HUES48 (cell line): Measurements from ENCODE around the gene TMC1.
"Not testable (repeated sequence)": the region's sequence is repeated elsewhere in the genome, so short reads cannot be mapped to it uniquely, and the experiment has no call there.

Source experiments
- H3K27ac ChIP-seq: one replicate; pipeline ENCODE4 v1.7.0; 2013; ENCODE audit warnings: low read depth, low read length, inconsistent platforms
- H3K27me3 ChIP-seq: 2 replicates; pipeline ENCODE4 v1.6.1; 2013; ENCODE audit warnings: mild to moderate bottlenecking, low read length; ENCODE audit not compliant: control insufficient read depth, insufficient read depth
- H3K36me3 ChIP-seq: 2 replicates; pipeline ENCODE4 v1.6.1; 2013; ENCODE audit warnings: low read length; ENCODE audit not compliant: control insufficient read depth, insufficient read depth
- H3K4me1 ChIP-seq: 2 replicates; pipeline ENCODE4 v1.6.1; 2013; ENCODE audit warnings: mild to moderate bottlenecking, low read length; ENCODE audit not compliant: control insufficient read depth, insufficient read depth
- H3K4me3 ChIP-seq: 2 replicates; pipeline ENCODE4 v1.5.1; 2013; ENCODE audit warnings: mild to moderate bottlenecking, low read depth, low read length
- H3K9ac ChIP-seq: 2 replicates; pipeline ENCODE4 v1.6.1; 2013; ENCODE audit warnings: mild to moderate bottlenecking, low read depth, low read length, moderate library complexity
- H3K9me3 ChIP-seq: 2 replicates; pipeline ENCODE4 v1.6.1; 2013; ENCODE audit warnings: low read length; ENCODE audit not compliant: control insufficient read depth, insufficient read depth

Gene TMC1

GRCh38 chr9:72791436-72791835 lies 270.0 kb downstream of the TMC1 start:
- H3K9me3 ChIP-seq, result peaks cover 9% of the 10 kb centered on the region; the same call in 1 of the 2 replicates
- no peaks in the 10 kb centered on the region for H3K4me1 ChIP-seq
- no peaks in the 10 kb centered on the region for H3K27me3 ChIP-seq
- no peaks in the 10 kb centered on the region for H3K36me3 ChIP-seq
- H3K4me3 ChIP-seq, result no peak overlapping the region
- H3K9ac ChIP-seq, result no peak overlapping the region
- H3K27ac ChIP-seq, result no peak overlapping the region

GRCh38 chr9:72794946-72795345 lies 273.5 kb downstream of the TMC1 start:
- no peak overlapping the region for H3K27ac ChIP-seq
- peaks cover 13% of the 10 kb centered on the region; the same call in 1 of the 2 replicates for H3K9me3 ChIP-seq
- no peaks in the 10 kb centered on the region for H3K36me3 ChIP-seq
- peaks cover 4% of the 10 kb centered on the region; the same call in 1 of the 2 replicates for H3K4me1 ChIP-seq
- H3K27me3 ChIP-seq, result no peaks in the 10 kb centered on the region
- H3K4me3 ChIP-seq, result no peak overlapping the region
- no peak overlapping the region for H3K9ac ChIP-seq

- Histone ChIP-seq H3K36me3 (no peaks in the 10 kb centered on the region), H3K9me3 (peaks cover 11% of the 10 kb centered on the region; the same call in 1 of the 2 replicates), H3K27ac (no peak overlapping the region), H3K9ac (no peak overlapping the region), H3K4me3 (no peak overlapping the region), H3K4me1 (peaks cover 9% of the 10 kb centered on the region; the same call in 1 of the 2 replicates), H3K27me3 (no peaks in the 10 kb centered on the region)
These were observed 279.1 kb downstream of the TMC1 start for GRCh38 chr9:72800328-72800994.

- H3K9me3 ChIP-seq, result peaks cover 4% of the 10 kb centered on the region
- H3K36me3 ChIP-seq, result no peaks in the 10 kb centered on the region
- no peaks in the 10 kb centered on the region for H3K27me3 ChIP-seq
- H3K4me3 ChIP-seq, result no peak overlapping the region
- peaks cover 3% of the 10 kb centered on the region; the same call in 1 of the 2 replicates for H3K4me1 ChIP-seq
- no peak overlapping the region for H3K9ac ChIP-seq
- no peak overlapping the region for H3K27ac ChIP-seq
These were observed 283.8 kb downstream of the TMC1 start for GRCh38 chr9:72805238-72805637.

GRCh38 chr9:72806313-72806809 lies 285.0 kb downstream of the TMC1 start:
- not testable (repeated sequence) for H3K9ac ChIP-seq, H3K4me1 ChIP-seq, H3K4me3 ChIP-seq, H3K27me3 ChIP-seq, H3K9me3 ChIP-seq, H3K36me3 ChIP-seq, H3K27ac ChIP-seq

GRCh38 chr9:72807765-72808445 lies 286.5 kb downstream of the TMC1 start:
- Histone ChIP-seq H3K27ac (no peak overlapping the region), H3K4me3 (no peak overlapping the region), H3K9ac (no peak overlapping the region), H3K4me1 (no peaks in the 10 kb centered on the region), H3K9me3 (peaks cover 4% of the 10 kb centered on the region), H3K36me3 (no peaks in the 10 kb centered on the region), H3K27me3 (no peaks in the 10 kb centered on the region)

- Histone ChIP-seq H3K4me1 (no peaks in the 10 kb centered on the region), H3K4me3 (no peak overlapping the region), H3K27ac (no peak overlapping the region), H3K36me3 (no peaks in the 10 kb centered on the region), H3K27me3 (no peaks in the 10 kb centered on the region), H3K9ac (no peak overlapping the region), H3K9me3 (peaks cover 4% of the 10 kb centered on the region)
These were observed 287.0 kb downstream of the TMC1 start for GRCh38 chr9:72808446-72808768.

- Histone ChIP-seq H3K9ac (no peak overlapping the region), H3K4me1 (no peaks in the 10 kb centered on the region), H3K4me3 (no peak overlapping the region), H3K27me3 (no peaks in the 10 kb centered on the region), H3K9me3 (peaks cover 4% of the 10 kb centered on the region), H3K36me3 (no peaks in the 10 kb centered on the region), H3K27ac (no peak overlapping the region)
These were observed 288.2 kb downstream of the TMC1 start for GRCh38 chr9:72809586-72809985.

- H3K27me3 ChIP-seq, result no peaks in the 10 kb centered on the region
- no peak overlapping the region for H3K9ac ChIP-seq
- no peaks in the 10 kb centered on the region for H3K4me1 ChIP-seq
- H3K27ac ChIP-seq, result no peak overlapping the region
- no peaks in the 10 kb centered on the region for H3K36me3 ChIP-seq
- H3K4me3 ChIP-seq, result no peak overlapping the region
- no peaks in the 10 kb centered on the region for H3K9me3 ChIP-seq
These were observed 291.2 kb downstream of the TMC1 start for GRCh38 chr9:72812559-72813111.

GRCh38 chr9:72813544-72813943 lies 292.1 kb downstream of the TMC1 start:
- Histone ChIP-seq H3K27me3 (no peaks in the 10 kb centered on the region), H3K36me3 (no peaks in the 10 kb centered on the region), H3K9me3 (no peaks in the 10 kb centered on the region), H3K27ac (no peak overlapping the region), H3K4me3 (no peak overlapping the region), H3K4me1 (no peaks in the 10 kb centered on the region), H3K9ac (no peak overlapping the region)

GRCh38 chr9:72814083-72814597 lies 292.7 kb downstream of the TMC1 start:
- Histone ChIP-seq H3K27ac (no peak overlapping the region), H3K4me3 (no peak overlapping the region), H3K4me1 (no peaks in the 10 kb centered on the region), H3K9me3 (no peaks in the 10 kb centered on the region), H3K36me3 (no peaks in the 10 kb centered on the region), H3K27me3 (no peaks in the 10 kb centered on the region), H3K9ac (no peak overlapping the region)
